Measurements from ENCODE around the gene ISLR2.

The ISLR2 gene

DNA sequence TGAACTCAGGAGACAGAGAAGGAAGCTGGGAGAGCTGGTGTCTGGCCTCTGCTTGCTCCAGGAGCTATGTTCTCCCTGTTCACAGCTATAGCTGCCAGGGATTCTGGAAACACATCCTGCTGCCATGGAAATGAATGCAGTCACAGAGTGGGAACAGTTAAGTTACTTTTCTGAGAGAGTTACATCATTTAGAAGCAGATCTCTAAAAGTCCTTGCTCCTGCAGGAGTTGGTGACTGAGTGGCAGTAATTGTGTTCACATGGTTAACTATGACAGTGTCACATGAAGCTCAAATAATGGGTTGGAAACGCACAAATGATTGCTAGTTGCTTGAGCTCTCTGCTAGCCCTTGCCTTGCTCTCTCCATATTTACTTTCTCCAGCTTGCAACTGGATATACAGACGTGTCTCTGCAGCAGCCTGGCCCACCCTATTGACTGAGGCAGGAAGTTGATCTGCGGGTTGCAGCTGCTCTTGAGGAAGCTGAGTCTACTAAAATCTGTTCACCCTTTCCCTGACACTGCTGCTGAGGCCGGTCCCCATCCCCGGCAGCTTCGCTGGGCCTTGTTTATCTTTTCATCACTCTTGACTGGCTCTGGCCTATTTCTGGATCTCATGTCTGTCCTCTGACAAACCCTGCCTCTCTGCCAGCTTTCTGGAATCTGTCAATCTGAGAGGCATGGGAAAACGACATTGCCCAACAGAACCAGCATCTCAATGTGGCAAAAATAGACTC lies 26.5 kb downstream of the ISLR2 start:
- Histone ChIP-seq H3K9me3 (ENCODE audit: insufficient read depth, low read depth, low read length) (no peaks in the 10 kb centered on the region), H3K23ac (ENCODE audit: low read length) (no peak overlapping the region), H4K12ac (ENCODE audit: low read depth, low read length) (no peak overlapping the region), H3K4me3 (ENCODE audit: low read depth, low read length) (no peak overlapping the region), H2BK5ac (ENCODE audit: low read depth, low read length, poor library complexity) (no peak overlapping the region), H2BK12ac (ENCODE audit: low read length) (no peak overlapping the region), H4K8ac (ENCODE audit: low read depth, low read length) (no peak overlapping the region), H3K27ac (ENCODE audit: low read depth, low read length) (no peak overlapping the region), H3K36me3 (ENCODE audit: control insufficient read depth in 1 of 2, insufficient read depth in 2 of 2, low read length in 2 of 2) (no peaks in the 10 kb centered on the region), H2AK5ac (ENCODE audit: low read length) (no peak overlapping the region), H3K27me3 (ENCODE audit: insufficient read depth, low read length) (no peaks in the 10 kb centered on the region), H4K91ac (ENCODE audit: low read depth, low read length) (no peak overlapping the region), H3K14ac (ENCODE audit: low read length) (no peak overlapping the region), H2BK120ac (ENCODE audit: insufficient read depth, low read length, poor library complexity) (no peak overlapping the region), H3K18ac (ENCODE audit: low read length) (no peak overlapping the region), H3K4ac (ENCODE audit: low read depth, low read length) (no peak overlapping the region), H3K79me2 (ENCODE audit: control insufficient read depth, insufficient read depth, low read length, poor library complexity) (no peaks in the 10 kb centered on the region), H3K4me1 (ENCODE audit: control insufficient read depth in 1 of 2, insufficient read depth in 2 of 2, low read length in 2 of 2) (peaks cover 0 to 6% of the 10 kb centered on the region in 2 experiments), H3K9ac (ENCODE audit: low read length) (no peak overlapping the region), H2AFZ (ENCODE audit: insufficient read depth, low read length, poor library complexity) (no peak overlapping the region), H3K79me1 (ENCODE audit: low read length) (no peaks in the 10 kb centered on the region), H3K4me2 (ENCODE audit: low read length) (no peak overlapping the region)
- no CpG with 5 or more reads among the region's 7 CpGs for WGBS (ENCODE audit: extremely low coverage, insufficient coverage, insufficient read length)
- no peak for DNase-seq

DNA sequence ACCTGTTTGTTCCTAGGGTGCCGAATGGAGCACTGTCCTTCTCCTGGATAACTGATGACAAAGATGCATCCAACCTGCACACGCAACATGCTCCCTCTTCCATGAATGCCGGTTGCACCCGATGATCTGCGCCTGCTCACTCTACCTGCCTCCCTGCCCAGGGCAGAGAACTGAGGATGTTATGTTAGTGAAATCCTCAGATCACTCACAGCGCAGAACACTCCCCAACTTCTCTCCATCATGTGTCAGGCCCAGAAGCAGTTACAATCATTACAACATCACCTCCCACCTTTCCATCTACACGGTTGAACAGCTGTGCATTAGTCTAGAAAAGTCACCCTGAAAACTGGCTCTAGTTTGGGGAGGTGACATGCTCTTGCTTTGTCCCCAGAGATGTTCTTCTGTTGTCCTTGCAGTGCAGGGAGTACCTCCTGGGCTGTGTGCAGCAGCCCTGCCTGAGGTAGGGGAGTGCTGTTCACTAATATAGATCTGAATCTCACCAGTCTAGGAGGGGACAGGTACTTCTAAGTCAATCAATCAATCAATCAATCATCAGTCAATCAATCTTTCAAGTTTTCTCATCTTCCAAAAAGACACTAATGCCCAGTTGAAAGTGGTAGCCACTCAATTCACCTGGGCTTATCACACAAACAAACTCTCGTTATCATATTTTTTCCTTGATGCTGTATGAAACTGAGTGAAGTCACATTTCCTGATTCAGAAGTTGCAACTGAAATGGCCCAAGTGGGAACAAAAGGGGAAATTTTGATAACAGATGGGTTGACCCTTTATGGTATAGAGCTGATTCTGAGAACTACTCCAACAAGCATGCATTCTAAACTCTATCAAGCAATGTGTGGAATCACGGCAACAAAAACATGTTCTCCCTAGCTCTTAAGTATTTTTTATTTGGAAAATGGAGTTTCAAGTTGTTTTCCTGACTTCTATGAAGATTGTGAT lies 27.8 kb downstream of the ISLR2 start:
- H3K18ac ChIP-seq (ENCODE audit: low read length), result no peak overlapping the region

DNA sequence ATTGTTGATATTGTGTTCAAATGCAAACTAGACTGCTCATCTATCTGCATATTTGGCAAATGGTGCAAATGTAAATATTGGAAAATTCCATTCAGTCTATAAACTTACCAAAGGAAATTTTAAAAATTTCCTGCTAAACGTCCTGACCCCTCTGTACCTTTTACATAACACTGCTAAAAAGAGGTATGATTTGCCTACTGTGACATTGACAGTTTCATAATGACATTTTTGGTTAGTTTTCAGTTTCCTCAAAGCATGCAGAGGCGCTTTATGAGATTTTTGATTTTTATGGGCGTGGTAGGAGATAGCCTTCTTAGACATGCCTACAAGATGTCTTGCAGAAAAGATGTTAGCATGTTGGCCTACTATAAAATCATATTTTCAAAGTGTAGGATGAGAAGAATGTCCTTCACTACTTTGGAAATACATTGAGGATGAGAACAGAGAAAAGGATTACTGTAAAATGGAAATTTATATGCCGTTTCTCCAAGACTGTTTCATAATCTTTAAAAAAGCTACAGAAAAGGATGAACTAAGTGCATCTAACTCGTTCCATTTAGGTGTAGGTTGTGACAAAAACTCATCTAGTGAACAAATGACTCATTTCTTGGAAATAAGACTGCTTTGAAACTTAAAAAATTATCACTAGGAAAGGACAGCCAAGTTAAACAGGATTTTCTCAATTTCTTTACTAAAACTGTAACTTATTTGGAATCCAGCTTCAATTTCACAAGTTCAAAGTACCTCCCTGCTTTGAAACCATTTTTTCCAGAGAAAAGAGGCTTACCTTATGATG lies 28.7 kb downstream of the ISLR2 start:
- Histone ChIP-seq H3K79me1 (ENCODE audit: low read length) (no peaks in the 10 kb centered on the region), H2BK5ac (ENCODE audit: low read depth, low read length, poor library complexity) (no peak overlapping the region)

More for the DNA sequence above, 27.8 kb downstream of the ISLR2 start:
- H3K79me2 ChIP-seq (ENCODE audit: control insufficient read depth, insufficient read depth, low read length, poor library complexity), result no peaks in the 10 kb centered on the region
- H2BK120ac ChIP-seq (ENCODE audit: insufficient read depth, low read length, poor library complexity), result no peak overlapping the region
- DNase-seq, result no peak
- H3K36me3 ChIP-seq (ENCODE audit: control insufficient read depth in 1 of 2, insufficient read depth in 2 of 2, low read length in 2 of 2), result no peaks in the 10 kb centered on the region
- H3K4me3 ChIP-seq (ENCODE audit: low read depth, low read length), result no peak overlapping the region
- H3K9me3 ChIP-seq (ENCODE audit: insufficient read depth, low read depth, low read length), result no peaks in the 10 kb centered on the region
- no peak overlapping the region for H4K8ac ChIP-seq (ENCODE audit: low read depth, low read length)
- no peak overlapping the region for H4K91ac ChIP-seq (ENCODE audit: low read depth, low read length)
- H3K23ac ChIP-seq (ENCODE audit: low read length), result no peak overlapping the region
- no peak overlapping the region for H3K27ac ChIP-seq (ENCODE audit: low read depth, low read length)
- no CpG with 5 or more reads among the region's 9 CpGs for whole genome bisulfite sequencing (ENCODE audit: extremely low coverage, insufficient coverage, insufficient read length)
- no peak overlapping the region for H2AK5ac ChIP-seq (ENCODE audit: low read length)
- no peaks in the 10 kb centered on the region for H3K27me3 ChIP-seq (ENCODE audit: insufficient read depth, low read length)
- H4K12ac ChIP-seq (ENCODE audit: low read depth, low read length), result no peak overlapping the region
- H2BK5ac ChIP-seq (ENCODE audit: low read depth, low read length, poor library complexity), result no peak overlapping the region
- no peak overlapping the region for H3K9ac ChIP-seq (ENCODE audit: low read length)
- H2AFZ ChIP-seq (ENCODE audit: insufficient read depth, low read length, poor library complexity), result no peak overlapping the region
- no peak overlapping the region for H3K4ac ChIP-seq (ENCODE audit: low read depth, low read length)
- peaks cover 0 to 6% of the 10 kb centered on the region in 2 experiments for H3K4me1 ChIP-seq (ENCODE audit: control insufficient read depth in 1 of 2, insufficient read depth in 2 of 2, low read length in 2 of 2)
- no peaks in the 10 kb centered on the region for H3K79me1 ChIP-seq (ENCODE audit: low read length)
- no peak overlapping the region for H3K4me2 ChIP-seq (ENCODE audit: low read length)
- no peak overlapping the region for H3K14ac ChIP-seq (ENCODE audit: low read length)
- no peak overlapping the region for H2BK12ac ChIP-seq (ENCODE audit: low read length)

DNA sequence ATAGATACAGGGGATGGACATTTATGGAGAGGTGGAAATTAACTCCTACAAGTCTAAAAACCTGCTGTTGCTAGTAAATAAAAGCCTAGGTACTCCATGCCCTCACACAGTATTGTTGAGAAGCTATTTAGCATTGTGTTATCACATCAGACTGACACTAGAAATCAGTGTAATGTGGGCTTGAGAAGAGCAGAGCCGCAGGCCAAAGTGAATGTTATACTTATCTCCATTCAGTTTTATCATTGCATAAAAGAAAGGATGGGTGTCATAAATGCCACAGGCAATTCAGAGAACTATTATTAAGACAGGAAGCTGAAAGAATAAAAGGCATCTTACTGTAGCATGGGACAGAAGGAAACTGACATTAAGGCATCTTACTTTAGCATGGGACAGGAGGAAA lies 29.4 kb downstream of the ISLR2 start:
- H3K14ac ChIP-seq (ENCODE audit: low read length), result no peak overlapping the region
- WGBS (ENCODE audit: extremely low coverage, insufficient coverage, insufficient read length), result no CpG with 5 or more reads among the region's 1 CpG
- no peak overlapping the region for H2BK5ac ChIP-seq (ENCODE audit: low read depth, low read length, poor library complexity)
- H3K4ac ChIP-seq (ENCODE audit: low read depth, low read length), result no peak overlapping the region
- no peak overlapping the region for H3K23ac ChIP-seq (ENCODE audit: low read length)
- no peak overlapping the region for H3K4me2 ChIP-seq (ENCODE audit: low read length)
- no peak overlapping the region for H4K12ac ChIP-seq (ENCODE audit: low read depth, low read length)
- no peaks in the 10 kb centered on the region for H3K27me3 ChIP-seq (ENCODE audit: insufficient read depth, low read length)
- H3K9me3 ChIP-seq (ENCODE audit: insufficient read depth, low read depth, low read length), result no peaks in the 10 kb centered on the region
- H3K27ac ChIP-seq (ENCODE audit: low read depth, low read length), result no peak overlapping the region
- no peak overlapping the region for H3K4me3 ChIP-seq (ENCODE audit: low read depth, low read length)
- H3K9ac ChIP-seq (ENCODE audit: low read length), result no peak overlapping the region
- no peak overlapping the region for H4K8ac ChIP-seq (ENCODE audit: low read depth, low read length)
- no peaks in the 10 kb centered on the region for H3K79me1 ChIP-seq (ENCODE audit: low read length)
- peaks cover 0 to 6% of the 10 kb centered on the region in 2 experiments for H3K4me1 ChIP-seq (ENCODE audit: control insufficient read depth in 1 of 2, insufficient read depth in 2 of 2, low read length in 2 of 2)
- no peak for DNase-seq
- H2BK12ac ChIP-seq (ENCODE audit: low read length), result no peak overlapping the region
- H3K36me3 ChIP-seq (ENCODE audit: control insufficient read depth in 1 of 2, insufficient read depth in 2 of 2, low read length in 2 of 2), result no peaks in the 10 kb centered on the region
- no peaks in the 10 kb centered on the region for H3K79me2 ChIP-seq (ENCODE audit: control insufficient read depth, insufficient read depth, low read length, poor library complexity)
- no peak overlapping the region for H3K18ac ChIP-seq (ENCODE audit: low read length)
- H2AK5ac ChIP-seq (ENCODE audit: low read length), result no peak overlapping the region
- no peak overlapping the region for H4K91ac ChIP-seq (ENCODE audit: low read depth, low read length)
- no peak overlapping the region for H2BK120ac ChIP-seq (ENCODE audit: insufficient read depth, low read length, poor library complexity)
- H2AFZ ChIP-seq (ENCODE audit: insufficient read depth, low read length, poor library complexity), result no peak overlapping the region

More for the DNA sequence above, 28.7 kb downstream of the ISLR2 start:
- no peak overlapping the region for H4K12ac ChIP-seq (ENCODE audit: low read depth, low read length)
- no peak overlapping the region for H2AK5ac ChIP-seq (ENCODE audit: low read length)
- H2AFZ ChIP-seq (ENCODE audit: insufficient read depth, low read length, poor library complexity), result no peak overlapping the region
- no peak overlapping the region for H3K23ac ChIP-seq (ENCODE audit: low read length)
- H3K4me3 ChIP-seq (ENCODE audit: low read depth, low read length), result no peak overlapping the region
- no peak overlapping the region for H4K8ac ChIP-seq (ENCODE audit: low read depth, low read length)
- peaks cover 0 to 6% of the 10 kb centered on the region in 2 experiments for H3K4me1 ChIP-seq (ENCODE audit: control insufficient read depth in 1 of 2, insufficient read depth in 2 of 2, low read length in 2 of 2)
- no peak overlapping the region for H3K27ac ChIP-seq (ENCODE audit: low read depth, low read length)
- H2BK120ac ChIP-seq (ENCODE audit: insufficient read depth, low read length, poor library complexity), result no peak overlapping the region
- no CpG with 5 or more reads among the region's 5 CpGs for WGBS (ENCODE audit: extremely low coverage, insufficient coverage, insufficient read length)
- H2BK12ac ChIP-seq (ENCODE audit: low read length), result no peak overlapping the region
- no peaks in the 10 kb centered on the region for H3K79me2 ChIP-seq (ENCODE audit: control insufficient read depth, insufficient read depth, low read length, poor library complexity)
- DNase-seq, result no peak
- H3K9ac ChIP-seq (ENCODE audit: low read length), result no peak overlapping the region
- H3K27me3 ChIP-seq (ENCODE audit: insufficient read depth, low read length), result no peaks in the 10 kb centered on the region
- no peak overlapping the region for H3K18ac ChIP-seq (ENCODE audit: low read length)
- no peak overlapping the region for H4K91ac ChIP-seq (ENCODE audit: low read depth, low read length)
- no peak overlapping the region for H3K4me2 ChIP-seq (ENCODE audit: low read length)
- no peaks in the 10 kb centered on the region for H3K36me3 ChIP-seq (ENCODE audit: control insufficient read depth in 1 of 2, insufficient read depth in 2 of 2, low read length in 2 of 2)
- H3K9me3 ChIP-seq (ENCODE audit: insufficient read depth, low read depth, low read length), result no peaks in the 10 kb centered on the region
- H3K14ac ChIP-seq (ENCODE audit: low read length), result no peak overlapping the region
- H3K4ac ChIP-seq (ENCODE audit: low read depth, low read length), result no peak overlapping the region
